ENCODE data around the gene CLOCK.

The CLOCK gene

GRCh38 chr4:55469979-55470378, 76.7 kb downstream of the CLOCK start:
- Histone ChIP-seq H3K27ac (ENCODE audit: low read length) (no peak overlapping the region), H3K9ac (ENCODE audit: low read depth, low read length) (no peak overlapping the region), H3K27me3 (ENCODE audit: insufficient read depth, low read length) (no peaks in the 10 kb centered on the region), H3K4me1 (ENCODE audit: insufficient read depth, low read length) (peaks cover 3% of the 10 kb centered on the region), H3K9me3 (ENCODE audit: insufficient read depth, low read depth, low read length) (peaks cover 9% of the 10 kb centered on the region; the same call in 1 of the 2 replicates), H3K36me3 (ENCODE audit: insufficient read depth, low read depth, low read length) (peaks cover 47% of the 10 kb centered on the region), H3K4me3 (ENCODE audit: low read length) (no peak overlapping the region)

DNA sequence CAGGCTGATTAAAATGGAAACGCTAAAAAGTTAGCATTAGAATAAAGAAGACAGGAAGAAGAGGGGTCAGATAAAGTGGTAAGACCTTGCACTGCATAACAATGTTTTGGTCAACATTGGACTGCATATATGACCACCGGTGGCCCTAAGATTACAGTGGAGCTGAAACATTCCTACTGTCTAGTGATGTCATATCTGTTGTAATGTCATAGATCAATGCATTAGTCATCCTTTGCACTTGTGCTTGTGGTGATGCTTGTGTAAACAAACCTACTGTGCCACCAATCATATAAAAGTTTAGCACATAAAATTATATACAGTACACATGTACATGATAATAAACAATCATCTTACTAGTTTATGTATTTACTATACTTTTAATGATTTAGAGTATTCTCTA, 78.0 kb downstream of the CLOCK start:
- H3K27ac ChIP-seq (ENCODE audit: low read length): no peak overlapping the region
- no peaks in the 10 kb centered on the region for H3K9me3 ChIP-seq (ENCODE audit: insufficient read depth, low read depth, low read length)
- no peak overlapping the region for H3K9ac ChIP-seq (ENCODE audit: low read depth, low read length)
- H3K27me3 ChIP-seq (ENCODE audit: insufficient read depth, low read length): no peaks in the 10 kb centered on the region
- H3K4me1 ChIP-seq (ENCODE audit: insufficient read depth, low read length): peaks cover 3% of the 10 kb centered on the region
- no peak overlapping the region for H3K4me3 ChIP-seq (ENCODE audit: low read length)
- peaks cover 39% of the 10 kb centered on the region for H3K36me3 ChIP-seq (ENCODE audit: insufficient read depth, low read depth, low read length)

DNA sequence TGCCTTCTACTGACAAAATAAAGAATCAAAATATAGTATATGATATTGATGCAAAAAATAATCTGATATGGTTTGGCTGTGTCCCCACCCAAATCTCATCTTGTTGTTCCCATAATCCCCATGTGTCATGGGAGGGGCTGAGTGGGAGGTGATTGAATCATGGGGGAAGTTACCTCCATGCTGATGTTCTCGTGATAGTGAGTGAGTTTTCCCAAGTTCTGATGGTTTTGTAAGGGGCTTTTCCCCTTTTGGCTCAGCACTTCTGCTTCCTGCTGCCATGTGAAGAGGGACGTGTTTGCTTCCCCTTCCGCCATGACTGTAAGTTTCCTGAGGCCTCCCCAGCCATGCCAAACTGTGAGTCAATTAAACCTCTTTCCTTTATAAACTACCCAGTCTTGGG, 80.7 kb downstream of the CLOCK start:
- peaks cover 3% of the 10 kb centered on the region for H3K4me1 ChIP-seq (ENCODE audit: insufficient read depth, low read length)
- H3K4me3 ChIP-seq (ENCODE audit: low read length): no peak overlapping the region
- H3K36me3 ChIP-seq (ENCODE audit: insufficient read depth, low read depth, low read length): peaks cover 41% of the 10 kb centered on the region
- no peak overlapping the region for H3K27ac ChIP-seq (ENCODE audit: low read length)
- no peaks in the 10 kb centered on the region for H3K9me3 ChIP-seq (ENCODE audit: insufficient read depth, low read depth, low read length)
- H3K27me3 ChIP-seq (ENCODE audit: insufficient read depth, low read length): no peaks in the 10 kb centered on the region
- no peak overlapping the region for H3K9ac ChIP-seq (ENCODE audit: low read depth, low read length)

- Histone ChIP-seq H3K27me3 (ENCODE audit: insufficient read depth, low read length) (no peaks in the 10 kb centered on the region), H3K4me1 (ENCODE audit: insufficient read depth, low read length) (no peaks in the 10 kb centered on the region), H3K27ac (ENCODE audit: low read length) (no peak overlapping the region), H3K9ac (ENCODE audit: low read depth, low read length) (no peak overlapping the region), H3K9me3 (ENCODE audit: insufficient read depth, low read depth, low read length) (no peaks in the 10 kb centered on the region), H3K4me3 (ENCODE audit: low read length) (no peak overlapping the region), H3K36me3 (ENCODE audit: insufficient read depth, low read depth, low read length) (peaks cover 23% of the 10 kb centered on the region)
Observed at GRCh38 chr4:55458611-55459010, 88.1 kb downstream of the CLOCK start.

GRCh38 chr4:55458164-55458563, 88.5 kb downstream of the CLOCK start:
- Histone ChIP-seq H3K36me3 (ENCODE audit: insufficient read depth, low read depth, low read length) (peaks cover 22% of the 10 kb centered on the region), H3K4me1 (ENCODE audit: insufficient read depth, low read length) (no peaks in the 10 kb centered on the region), H3K4me3 (ENCODE audit: low read length) (no peak overlapping the region), H3K27me3 (ENCODE audit: insufficient read depth, low read length) (no peaks in the 10 kb centered on the region), H3K27ac (ENCODE audit: low read length) (no peak overlapping the region), H3K9me3 (ENCODE audit: insufficient read depth, low read depth, low read length) (no peaks in the 10 kb centered on the region), H3K9ac (ENCODE audit: low read depth, low read length) (no peak overlapping the region)

GRCh38 chr4:55450566-55450965, 96.1 kb downstream of the CLOCK start:
- no peak overlapping the region for H3K4me3 ChIP-seq (ENCODE audit: low read length)

DNA sequence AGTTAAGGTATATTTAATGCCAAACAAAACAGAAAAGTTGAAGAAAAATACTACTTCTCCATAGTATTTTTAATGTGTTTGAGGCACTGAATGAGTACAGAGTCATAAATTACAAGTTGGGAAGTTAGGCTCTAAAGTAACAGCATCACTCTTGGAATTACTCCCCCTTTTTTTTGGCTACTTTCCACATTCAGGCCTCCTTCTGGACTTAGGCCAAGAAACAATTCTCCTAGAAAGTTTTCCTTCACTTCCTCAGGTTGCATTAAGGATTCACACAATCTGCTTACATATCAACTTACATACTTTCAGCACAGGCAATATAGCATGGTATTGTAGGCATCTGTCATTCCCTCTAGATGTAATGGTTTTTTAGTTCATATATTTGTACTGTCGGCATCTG, 98.9 kb downstream of the CLOCK start:
- H3K36me3 ChIP-seq (ENCODE audit: insufficient read depth, low read depth, low read length): peaks cover 71% of the 10 kb centered on the region
- no peaks in the 10 kb centered on the region for H3K4me1 ChIP-seq (ENCODE audit: insufficient read depth, low read length)
- H3K4me3 ChIP-seq (ENCODE audit: low read length): no peak overlapping the region
- no peak overlapping the region for H3K9ac ChIP-seq (ENCODE audit: low read depth, low read length)
- no peaks in the 10 kb centered on the region for H3K27me3 ChIP-seq (ENCODE audit: insufficient read depth, low read length)
- H3K27ac ChIP-seq (ENCODE audit: low read length): no peak overlapping the region
- no peaks in the 10 kb centered on the region for H3K9me3 ChIP-seq (ENCODE audit: insufficient read depth, low read depth, low read length)

More at GRCh38 chr4:55450566-55450965, 96.1 kb downstream of the CLOCK start:
- no peaks in the 10 kb centered on the region for H3K9me3 ChIP-seq (ENCODE audit: insufficient read depth, low read depth, low read length)
- no peak overlapping the region for H3K27ac ChIP-seq (ENCODE audit: low read length)
- no peaks in the 10 kb centered on the region for H3K27me3 ChIP-seq (ENCODE audit: insufficient read depth, low read length)
- H3K4me1 ChIP-seq (ENCODE audit: insufficient read depth, low read length): no peaks in the 10 kb centered on the region
- peaks cover 63% of the 10 kb centered on the region for H3K36me3 ChIP-seq (ENCODE audit: insufficient read depth, low read depth, low read length)
- no peak overlapping the region for H3K9ac ChIP-seq (ENCODE audit: low read depth, low read length)

GRCh38 chr4:55447108-55447708, 99.5 kb downstream of the CLOCK start:
- no peak overlapping the region for H3K27ac ChIP-seq (ENCODE audit: low read length)
- H3K36me3 ChIP-seq (ENCODE audit: insufficient read depth, low read depth, low read length): peaks cover 73% of the 10 kb centered on the region

GRCh38 chr4:55446578-55446922, 100.2 kb downstream of the CLOCK start:
- no peak overlapping the region for H3K9ac ChIP-seq (ENCODE audit: low read depth, low read length)
- H3K4me1 ChIP-seq (ENCODE audit: insufficient read depth, low read length): no peaks in the 10 kb centered on the region
- peaks cover 73% of the 10 kb centered on the region for H3K36me3 ChIP-seq (ENCODE audit: insufficient read depth, low read depth, low read length)
- H3K4me3 ChIP-seq (ENCODE audit: low read length): no peak overlapping the region
- no peaks in the 10 kb centered on the region for H3K27me3 ChIP-seq (ENCODE audit: insufficient read depth, low read length)
- no peak overlapping the region for H3K27ac ChIP-seq (ENCODE audit: low read length)
- no peaks in the 10 kb centered on the region for H3K9me3 ChIP-seq (ENCODE audit: insufficient read depth, low read depth, low read length)

More at GRCh38 chr4:55447108-55447708, 99.5 kb downstream of the CLOCK start:
- H3K9ac ChIP-seq (ENCODE audit: low read depth, low read length): no peak overlapping the region
- H3K27me3 ChIP-seq (ENCODE audit: insufficient read depth, low read length): no peaks in the 10 kb centered on the region
- no peak overlapping the region for H3K4me3 ChIP-seq (ENCODE audit: low read length)
- H3K4me1 ChIP-seq (ENCODE audit: insufficient read depth, low read length): no peaks in the 10 kb centered on the region
- no peaks in the 10 kb centered on the region for H3K9me3 ChIP-seq (ENCODE audit: insufficient read depth, low read depth, low read length)

GRCh38 chr4:55445921-55446577, 100.7 kb downstream of the CLOCK start:
- Histone ChIP-seq H3K27ac (ENCODE audit: low read length) (no peak overlapping the region), H3K4me3 (ENCODE audit: low read length) (no peak overlapping the region), H3K27me3 (ENCODE audit: insufficient read depth, low read length) (no peaks in the 10 kb centered on the region), H3K36me3 (ENCODE audit: insufficient read depth, low read depth, low read length) (peaks cover 73% of the 10 kb centered on the region), H3K9me3 (ENCODE audit: insufficient read depth, low read depth, low read length) (no peaks in the 10 kb centered on the region), H3K4me1 (ENCODE audit: insufficient read depth, low read length) (no peaks in the 10 kb centered on the region), H3K9ac (ENCODE audit: low read depth, low read length) (no peak overlapping the region)

DNA sequence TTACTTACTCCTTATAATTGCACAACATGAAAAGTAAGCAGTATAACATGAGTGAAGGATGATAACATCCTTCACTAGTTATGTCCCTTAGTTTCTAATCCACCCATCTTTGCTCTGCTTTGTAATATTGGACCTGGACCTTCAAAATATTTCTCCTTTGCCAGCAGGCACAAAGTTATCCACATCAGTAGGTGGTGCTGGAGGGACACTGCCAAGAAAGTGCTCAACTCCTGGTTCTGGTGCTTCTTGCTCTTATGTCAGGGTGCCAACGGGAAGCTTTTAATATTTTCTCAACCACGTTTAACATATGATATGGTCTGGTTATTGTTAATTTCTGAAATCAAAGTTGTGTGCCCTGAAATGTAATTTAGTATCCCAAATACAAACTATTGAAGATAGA, 101.9 kb downstream of the CLOCK start:
- Histone ChIP-seq H3K36me3 (ENCODE audit: insufficient read depth, low read depth, low read length) (peaks cover 66% of the 10 kb centered on the region), H3K9me3 (ENCODE audit: insufficient read depth, low read depth, low read length) (no peaks in the 10 kb centered on the region), H3K27ac (ENCODE audit: low read length) (no peak overlapping the region), H3K4me3 (ENCODE audit: low read length) (no peak overlapping the region), H3K4me1 (ENCODE audit: insufficient read depth, low read length) (no peaks in the 10 kb centered on the region), H3K27me3 (ENCODE audit: insufficient read depth, low read length) (no peaks in the 10 kb centered on the region), H3K9ac (ENCODE audit: low read depth, low read length) (no peak overlapping the region)

GRCh38 chr4:55442541-55442940, 104.2 kb downstream of the CLOCK start:
- H3K4me1 ChIP-seq (ENCODE audit: insufficient read depth, low read length): no peaks in the 10 kb centered on the region
- H3K9ac ChIP-seq (ENCODE audit: low read depth, low read length): no peak overlapping the region
- no peaks in the 10 kb centered on the region for H3K27me3 ChIP-seq (ENCODE audit: insufficient read depth, low read length)
- peaks cover 55% of the 10 kb centered on the region for H3K36me3 ChIP-seq (ENCODE audit: insufficient read depth, low read depth, low read length)
- no peaks in the 10 kb centered on the region for H3K9me3 ChIP-seq (ENCODE audit: insufficient read depth, low read depth, low read length)
- no peak overlapping the region for H3K4me3 ChIP-seq (ENCODE audit: low read length)
- no peak overlapping the region for H3K27ac ChIP-seq (ENCODE audit: low read length)
